SW480 (cell line): ENCODE measurements around the gene ZDHHC18.
"Not testable (repeated sequence)": the region's sequence is repeated elsewhere in the genome, so short reads cannot be mapped to it uniquely, and the experiment has no call there.

Source experiments
- DNase-seq: peaks from one replicate; pipeline ENCODE4 v3.0.0-alpha.2; 2016; ENCODE audit warnings: low spot score

The ZDHHC18 gene

GRCh38 chr1:26858891-26859640 lies 32.6 kb downstream of the ZDHHC18 start:
- no peak for DNase-seq

- peak; percentile 30 for DNase-seq
Measured at GRCh38 chr1:26861286-26861701, 34.8 kb downstream of the ZDHHC18 start.

- peak; percentile 47 for DNase-seq
Measured at GRCh38 chr1:26861889-26862378, 35.4 kb downstream of the ZDHHC18 start.

GRCh38 chr1:26862781-26863684 lies 36.5 kb downstream of the ZDHHC18 start, which contains the start of gene SFN:
Gene SFN (plus strand): TSS chr1:26863149. CDS start chr1:26863213, 64 bp downstream.
- DNase-seq: peak; percentile 99

- DNase-seq: no peak
Measured at GRCh38 chr1:26863685-26864077, 37.2 kb downstream of the ZDHHC18 start.

GRCh38 chr1:26864610-26865480 lies 38.4 kb downstream of the ZDHHC18 start:
- peak; percentile 96 for DNase-seq

DNA sequence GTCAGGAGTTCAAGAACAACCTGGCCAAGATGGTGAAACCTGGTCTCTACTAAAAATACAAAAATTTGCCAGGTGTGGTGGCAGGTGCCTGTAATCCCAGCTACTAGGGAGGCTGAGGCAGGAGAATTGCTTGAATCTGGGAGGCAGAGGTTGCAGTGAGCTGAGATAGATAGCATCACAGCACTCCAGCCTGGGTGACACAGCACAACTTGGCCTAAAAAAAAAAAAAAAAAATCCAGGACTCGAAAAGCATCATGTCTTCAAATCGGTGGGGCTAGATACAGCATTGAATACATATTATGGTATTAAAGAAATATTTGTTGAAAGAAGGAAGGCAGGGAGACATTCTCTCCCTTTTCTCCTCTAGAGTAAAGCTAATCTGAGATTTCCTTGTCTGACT lies 46.6 kb downstream of the ZDHHC18 start:
- DNase-seq: not testable (repeated sequence)

- DNase-seq: no peak
Measured at GRCh38 chr1:26874896-26875295, 48.4 kb downstream of the ZDHHC18 start.

- DNase-seq: peak; percentile 18
Measured at GRCh38 chr1:26877326-26877725, 50.8 kb downstream of the ZDHHC18 start.

- DNase-seq: no peak
Measured at GRCh38 chr1:26879793-26880192, 53.3 kb downstream of the ZDHHC18 start.

- DNase-seq: not testable (repeated sequence)
Measured at GRCh38 chr1:26881611-26882010, 55.1 kb downstream of the ZDHHC18 start.

DNA sequence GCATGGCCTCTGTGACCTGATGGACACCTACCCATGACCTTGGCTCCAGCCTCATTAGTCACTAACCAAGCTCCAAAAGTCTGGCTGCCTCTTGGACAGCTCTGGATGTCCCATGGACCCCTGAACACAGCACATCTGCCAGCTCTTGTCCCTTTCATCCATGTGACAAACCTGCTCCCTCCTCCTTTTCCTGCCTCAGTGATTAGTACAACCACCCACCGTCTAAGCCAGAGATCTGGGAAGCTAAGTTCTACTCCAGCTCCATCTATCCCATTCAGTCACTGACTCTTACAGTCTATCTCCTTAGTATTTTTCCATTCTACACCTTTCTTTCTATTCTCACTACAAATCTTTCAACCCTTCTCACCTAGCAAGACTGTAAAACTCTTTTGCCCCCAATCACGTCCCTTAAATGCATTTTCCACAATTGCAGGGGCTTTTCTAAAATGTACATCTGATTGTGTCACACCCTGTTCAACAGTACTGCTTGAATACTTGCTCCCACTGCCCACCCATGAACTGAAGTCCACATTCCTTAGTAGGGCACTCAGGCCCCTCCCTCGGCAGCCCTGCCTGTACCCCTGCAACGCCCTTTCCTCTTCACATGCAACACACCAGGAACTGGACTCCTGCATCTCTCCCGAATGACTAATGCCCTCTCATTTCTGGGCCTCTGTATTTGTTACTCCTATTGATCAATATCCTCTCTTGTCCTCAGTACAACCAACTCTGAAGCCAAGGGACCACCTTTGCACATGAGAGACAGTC lies 56.4 kb downstream of the ZDHHC18 start:
- no peak for DNase-seq

- DNase-seq: peak; percentile 28
Measured at GRCh38 chr1:26887125-26887524, 60.6 kb downstream of the ZDHHC18 start.

- no peak for DNase-seq
Measured at GRCh38 chr1:26888231-26888630, 61.7 kb downstream of the ZDHHC18 start.

GRCh38 chr1:26889551-26890466 lies 63.3 kb downstream of the ZDHHC18 start, which contains the start of gene GPN2:
Gene GPN2 (minus strand): TSS chr1:26890283. CDS start chr1:26890096, 187 bp downstream.
- peak; percentile 69 for DNase-seq

DNA sequence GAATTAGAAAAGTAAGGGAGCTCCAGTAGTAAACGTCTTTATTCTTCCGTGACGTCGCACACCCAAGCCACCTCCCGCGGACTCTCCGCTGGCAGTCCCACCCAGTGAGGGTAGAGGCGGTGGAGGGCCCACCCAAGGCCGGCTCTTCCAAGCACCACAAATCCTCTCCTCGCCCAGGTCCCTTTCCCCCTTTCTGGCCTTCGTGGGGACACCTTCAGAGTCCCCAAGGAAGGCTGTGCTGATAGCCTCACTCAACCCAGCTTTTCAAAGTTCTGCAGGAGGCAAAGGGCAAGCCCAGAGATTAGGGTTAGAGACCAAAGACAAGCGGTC lies 63.9 kb downstream of the ZDHHC18 start:
- DNase-seq: no peak

DNA sequence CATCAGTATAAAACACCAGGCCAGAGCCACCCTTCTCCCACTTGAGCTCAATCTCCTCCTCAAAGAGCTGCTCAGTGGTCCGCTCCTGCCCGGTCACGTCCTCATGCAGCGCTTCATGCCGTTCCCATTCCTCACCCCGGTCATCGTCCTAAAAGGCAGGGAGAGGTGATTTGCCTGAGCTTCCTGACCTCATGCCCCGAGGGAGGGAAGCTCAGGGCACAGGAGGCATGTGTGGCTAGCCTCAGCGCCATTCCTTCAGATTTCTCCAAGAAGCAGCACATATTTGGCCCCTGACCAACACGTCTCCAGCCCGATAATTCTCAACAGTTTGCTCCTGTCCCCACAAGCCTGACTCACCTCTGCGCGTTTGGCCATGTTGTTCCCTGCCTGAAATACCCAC lies 67.8 kb downstream of the ZDHHC18 start:
- DNase-seq: no peak

DNA sequence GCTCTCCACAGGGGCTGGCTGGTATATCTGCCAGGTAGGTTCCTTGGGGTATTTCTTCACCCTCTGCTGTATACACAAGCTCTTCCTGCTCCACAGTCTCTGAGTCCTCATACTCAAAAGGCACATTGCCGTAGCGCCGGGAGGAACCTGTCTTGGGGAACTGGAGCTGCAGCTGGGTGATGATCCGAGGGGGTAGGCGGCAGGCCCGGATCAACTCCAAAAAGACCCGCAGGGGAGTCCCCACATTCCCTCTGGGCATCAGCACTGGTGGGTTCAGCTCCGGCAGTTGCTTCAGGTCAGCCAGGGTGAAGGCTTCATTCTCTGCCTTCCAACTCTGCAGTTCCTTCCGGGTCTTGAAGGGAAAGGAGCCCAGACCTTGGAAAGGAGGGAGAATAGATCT lies 70.9 kb downstream of the ZDHHC18 start:
- DNase-seq: no peak

DNA sequence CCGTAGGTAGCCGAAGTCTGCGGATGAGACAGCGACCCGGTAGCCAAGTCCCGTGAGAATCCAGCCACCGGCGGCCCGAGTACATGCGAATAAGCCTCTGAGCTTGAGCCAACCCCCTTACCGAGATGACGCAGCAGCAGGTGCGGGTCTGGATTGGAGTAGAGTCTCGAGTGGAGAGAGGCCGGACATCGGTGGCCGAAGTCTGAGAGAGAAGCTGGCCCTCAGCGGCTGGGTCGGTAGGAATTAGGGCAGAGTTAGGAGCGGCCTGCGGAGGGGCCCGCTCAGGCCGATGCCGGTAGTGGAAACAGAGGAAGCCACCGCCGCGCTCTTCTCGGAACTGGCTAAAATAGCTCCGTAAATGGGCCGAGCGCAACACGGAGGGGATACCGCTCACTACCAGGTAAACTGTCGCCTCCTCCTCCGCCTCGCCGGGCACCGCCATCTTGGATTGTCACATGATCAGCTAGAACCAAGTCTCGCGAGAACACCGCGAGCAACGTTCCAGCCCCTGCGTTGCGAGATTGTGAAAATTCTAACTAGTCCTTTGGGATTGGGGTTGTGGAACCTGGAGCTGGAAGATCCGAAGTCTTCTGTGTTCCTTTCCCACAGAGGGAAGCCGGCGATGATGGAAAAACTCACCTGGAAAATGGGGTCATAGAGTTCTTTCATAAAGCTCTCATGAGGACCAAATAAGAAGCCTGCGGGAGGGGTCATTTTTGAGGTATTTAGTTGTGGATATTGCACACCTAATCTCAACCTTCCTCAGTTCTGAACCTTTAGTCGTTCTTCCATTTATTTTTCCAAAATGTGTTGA lies 73.7 kb downstream of the ZDHHC18 start, which contains the start of gene GPATCH3:
GPATCH3 (minus strand) TSS at position 467 of the 814 bp plus-strand sequence; CDS start at position 442, 25 bp downstream.
- peak; percentile 86 for DNase-seq
